Activated B cell treated with CpG ODN at 0.5 μM for 24 hours (primary cell): ENCODE results near the gene OR2G6. TPM values are rescaled to one million over a fixed set of nuclear protein-coding genes. Genes with fewer than 3 reads are reported as not detected.
A peak's percentile ranks its signal among the peaks of the same experiment; 100 is the strongest.
"Not testable (repeated sequence)": the region's sequence is repeated elsewhere in the genome, so short reads cannot be mapped to it uniquely, and the experiment has no call there.

ENCODE experiments used
- ATAC-seq: fragments of 200-7000 bp; cut with Tn5 transposase; one replicate; pipeline ENCODE4 v1.10.0; 2021; ENCODE audit warnings: low read depth, mild to moderate bottlenecking, moderate library complexity
- CTCF ChIA-PET: fragments of 350-600 bp; sonication (Branson Sonifier 250); formaldehyde crosslinking; loops from one replicate; lab custom pipeline; 2021; ENCODE audit warnings: antibody characterized with exemption; lab: Charles Lee
- POLR2A ChIA-PET: fragments of 350-600 bp; sonication (Branson Sonifier 250); formaldehyde crosslinking; loops from one replicate; lab custom pipeline; 2021; ENCODE audit warnings: antibody characterized with exemption; lab: Charles Lee
- DNase-seq: peaks from one replicate; pipeline ENCODE4 v3.0.0; 2022
- H3K27ac Mint-ChIP-seq: one replicate; pipeline ENCODE4 v1.8.0; 2020; ENCODE audit warnings: mixed read lengths
- H3K27me3 Mint-ChIP-seq: one replicate; pipeline ENCODE4 v1.8.0; 2021; ENCODE audit warnings: mixed read lengths
- H3K36me3 Mint-ChIP-seq: one replicate; pipeline ENCODE4 v1.8.0; 2021; ENCODE audit warnings: low read depth, mixed read lengths
- H3K4me1 Mint-ChIP-seq: one replicate; pipeline ENCODE4 v1.8.0; 2021; ENCODE audit warnings: mixed read lengths
- H3K4me3 Mint-ChIP-seq: one replicate; pipeline ENCODE4 v1.8.0; 2020; ENCODE audit warnings: mild to moderate bottlenecking, mixed read lengths
- H3K9me3 Mint-ChIP-seq: one replicate; pipeline ENCODE4 v1.8.0; 2020; ENCODE audit warnings: mixed read lengths
- CTCF ChIP-seq: fragments of 200-600 bp; IDR thresholded peaks from one replicate; pipeline ENCODE4 v1.8.0; 2022; ENCODE audit warnings: antibody characterized with exemption, mild to moderate bottlenecking
- intact Hi-C: fragments of 100-400 bp; cut with micrococcal nuclease; formaldehyde crosslinking; loops from one replicate; pipeline ENCODE4 v1.15.1; 2024
- total RNA-seq: library from RNA; stranded (reverse); gene quantifications from 2 replicates; pipeline ENCODE4 v1.2.3, GENCODE V29; 2022

The OR2G6 gene
- total RNA-seq, 1 donor from 2014 or later, result 1.00 TPM

GRCh38 chr1:248521856-248522255 is 14.0 kb downstream of the OR2G6 start:
- no peaks in the 10 kb centered on the region for H3K4me1 Mint-ChIP-seq
- H3K4me3 Mint-ChIP-seq, result no peak overlapping the region
- no peak overlapping the region for H3K27ac Mint-ChIP-seq
- TF ChIP-seq CTCF, result no peak
- H3K27me3 Mint-ChIP-seq, result no peaks in the 10 kb centered on the region
- no peaks in the 10 kb centered on the region for H3K36me3 Mint-ChIP-seq
- intact Hi-C loops, result no loop called here
- ATAC-seq (no peak), DNase-seq (no peak)
- CTCF ChIA-PET, result no interaction called here
- peaks cover 6% of the 10 kb centered on the region for H3K9me3 Mint-ChIP-seq
- POLR2A ChIA-PET, result no interaction called here

GRCh38 chr1:248537449-248537848 is 29.6 kb downstream of the OR2G6 start:
- H3K36me3 Mint-ChIP-seq, H3K27ac Mint-ChIP-seq, intact Hi-C loops, CTCF ChIA-PET, H3K4me3 Mint-ChIP-seq, ATAC-seq, H3K9me3 Mint-ChIP-seq, H3K4me1 Mint-ChIP-seq, POLR2A ChIA-PET, DNase-seq, H3K27me3 Mint-ChIP-seq: not testable (repeated sequence)

- POLR2A ChIA-PET, H3K27me3 Mint-ChIP-seq, H3K36me3 Mint-ChIP-seq, DNase-seq, CTCF ChIA-PET, H3K27ac Mint-ChIP-seq, H3K9me3 Mint-ChIP-seq, H3K4me3 Mint-ChIP-seq, ATAC-seq, H3K4me1 Mint-ChIP-seq, intact Hi-C loops: not testable (repeated sequence)
Observed at GRCh38 chr1:248547383-248547782, 39.5 kb downstream of the OR2G6 start.

GRCh38 chr1:248551027-248551426 is 43.2 kb downstream of the OR2G6 start:
- H3K36me3 Mint-ChIP-seq, ATAC-seq, POLR2A ChIA-PET, H3K4me1 Mint-ChIP-seq, intact Hi-C loops, H3K9me3 Mint-ChIP-seq, H3K4me3 Mint-ChIP-seq, CTCF ChIA-PET, H3K27me3 Mint-ChIP-seq, H3K27ac Mint-ChIP-seq, DNase-seq: not testable (repeated sequence)

GRCh38 chr1:248562672-248563071 is 54.8 kb downstream of the OR2G6 start, which contains the start of gene OR2T29:
TSS of gene OR2T29 (minus strand) at chr1:248562772. CDS start at chr1:248559491, 3,281 bp downstream.
- ATAC-seq, H3K4me1 Mint-ChIP-seq, POLR2A ChIA-PET, DNase-seq, H3K36me3 Mint-ChIP-seq, CTCF ChIA-PET, H3K27ac Mint-ChIP-seq, H3K4me3 Mint-ChIP-seq, intact Hi-C loops, H3K27me3 Mint-ChIP-seq, H3K9me3 Mint-ChIP-seq: not testable (repeated sequence)

- peak overlapping the region; percentile 47 for H3K4me3 Mint-ChIP-seq
- H3K27me3 Mint-ChIP-seq, H3K36me3 Mint-ChIP-seq, intact Hi-C loops, POLR2A ChIA-PET, CTCF ChIA-PET, H3K9me3 Mint-ChIP-seq, H3K4me1 Mint-ChIP-seq, DNase-seq, H3K27ac Mint-ChIP-seq, ATAC-seq: not testable (repeated sequence)
Observed at GRCh38 chr1:248565530-248566373, 57.9 kb downstream of the OR2G6 start.

GRCh38 chr1:248569049-248569448 is 61.2 kb downstream of the OR2G6 start:
- H3K27ac Mint-ChIP-seq, H3K27me3 Mint-ChIP-seq, ATAC-seq, intact Hi-C loops, CTCF ChIA-PET, H3K4me3 Mint-ChIP-seq, H3K9me3 Mint-ChIP-seq, POLR2A ChIA-PET, H3K36me3 Mint-ChIP-seq, H3K4me1 Mint-ChIP-seq, DNase-seq: not testable (repeated sequence)

GRCh38 chr1:248570811-248571210 is 62.9 kb downstream of the OR2G6 start:
- DNase-seq, ATAC-seq, CTCF ChIA-PET: not testable (repeated sequence)

GRCh38 chr1:248572049-248572448 is 64.2 kb downstream of the OR2G6 start:
- DNase-seq, ATAC-seq, H3K27me3 Mint-ChIP-seq, H3K36me3 Mint-ChIP-seq, intact Hi-C loops, H3K4me3 Mint-ChIP-seq, POLR2A ChIA-PET, H3K27ac Mint-ChIP-seq, H3K9me3 Mint-ChIP-seq, H3K4me1 Mint-ChIP-seq, CTCF ChIA-PET: not testable (repeated sequence)

More at GRCh38 chr1:248570811-248571210, 62.9 kb downstream of the OR2G6 start:
- intact Hi-C loops, H3K4me3 Mint-ChIP-seq, POLR2A ChIA-PET, H3K9me3 Mint-ChIP-seq, H3K4me1 Mint-ChIP-seq, H3K27me3 Mint-ChIP-seq, H3K36me3 Mint-ChIP-seq, H3K27ac Mint-ChIP-seq: not testable (repeated sequence)

- CTCF ChIA-PET, intact Hi-C loops, DNase-seq, H3K4me3 Mint-ChIP-seq, H3K27ac Mint-ChIP-seq, H3K9me3 Mint-ChIP-seq, H3K4me1 Mint-ChIP-seq, H3K27me3 Mint-ChIP-seq, POLR2A ChIA-PET, ATAC-seq, H3K36me3 Mint-ChIP-seq: not testable (repeated sequence)
Observed at GRCh38 chr1:248573856-248574255, 66.0 kb downstream of the OR2G6 start.

- ATAC-seq, H3K4me1 Mint-ChIP-seq, POLR2A ChIA-PET, H3K36me3 Mint-ChIP-seq, H3K9me3 Mint-ChIP-seq, H3K4me3 Mint-ChIP-seq, H3K27ac Mint-ChIP-seq, DNase-seq, H3K27me3 Mint-ChIP-seq, intact Hi-C loops, CTCF ChIA-PET: not testable (repeated sequence)
Observed at GRCh38 chr1:248574657-248575056, 66.8 kb downstream of the OR2G6 start, which contains the start of gene OR2T34. TSS of gene OR2T34 (minus strand) at chr1:248574757. CDS start at chr1:248574757, 0 bp downstream.
